Bronchial smooth muscle cell (primary cell): ENCODE results near the gene SLC12A5. TPM values are rescaled to one million over a fixed set of nuclear protein-coding genes. Genes with fewer than 3 reads are reported as not detected.

Experiments used
- total RNA-seq: library from RNA; depleted of rRNA; stranded (reverse); fragments of >200 nt; gene quantifications from 2 replicates; pipeline ENCODE4 v1.2.1, GENCODE V29; 2014

Gene SLC12A5
- total RNA-seq = under 0.01 TPM in 2 replicates

DNA sequence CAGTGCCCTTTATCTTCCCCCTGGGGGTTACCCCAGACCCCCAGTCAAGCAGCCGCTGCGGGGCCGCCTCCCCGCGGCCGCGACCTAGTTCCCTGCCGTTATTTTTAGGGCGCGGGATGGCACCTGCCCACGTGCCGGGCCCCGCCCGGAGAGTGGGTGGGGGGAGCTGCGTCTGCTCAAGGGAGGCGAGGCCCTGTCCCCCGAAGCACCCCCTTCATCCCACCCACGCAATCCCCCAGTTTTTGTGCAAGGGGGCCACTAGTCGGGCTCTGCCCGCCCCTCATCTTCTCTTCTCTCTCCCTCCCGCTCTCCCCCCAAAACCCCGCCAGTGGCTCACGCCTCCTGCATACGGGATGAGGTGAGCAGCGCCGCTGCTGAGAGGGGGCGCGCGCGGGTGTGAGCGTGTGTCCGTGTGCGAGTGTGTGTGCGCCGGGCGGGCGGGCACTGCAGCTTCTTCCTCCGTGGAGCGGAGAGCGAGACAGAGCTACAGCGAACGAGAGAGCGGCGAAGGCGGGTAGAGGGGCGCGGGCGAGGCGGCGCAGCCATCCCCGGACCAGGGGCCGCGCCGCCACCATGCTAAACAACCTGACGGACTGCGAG lies at the start of gene SLC12A5:
SLC12A5 (plus strand) TSS at position 444 of the 600 bp plus-strand sequence; CDS start at position 574, 130 bp downstream.

GRCh38 chr20:46089417-46090388 lies 60.7 kb downstream of the SLC12A5 start, which contains the start of gene NCOA5:
TSS of gene NCOA5 (minus strand) at chr20:46089962. CDS start at chr20:46079424, 10,538 bp downstream.

Other genes with a start within 250 kb of the SLC12A5 start
- 0.17 and 0.95 TPM in 2 replicates for gene WFDC3, start 237.3 kb upstream of the SLC12A5 start, total RNA-seq
- 16.9 and 20.5 TPM in 2 replicates for gene DNTTIP1, start 237.3 kb upstream of the SLC12A5 start, total RNA-seq
- 1.9 and 3.9 TPM in 2 replicates for gene UBE2C, start 216.6 kb upstream of the SLC12A5 start, total RNA-seq
- 1.9 and 6.7 TPM in 2 replicates for gene TNNC2, start 201.9 kb upstream of the SLC12A5 start, total RNA-seq
- gene SNX21, start 195.4 kb upstream of the SLC12A5 start, total RNA-seq = 80.1 and 108 TPM in 2 replicates
- 46.2 and 58.5 TPM in 2 replicates for gene ACOT8, start 171.8 kb upstream of the SLC12A5 start, total RNA-seq
- gene ZSWIM3, start 171.6 kb upstream of the SLC12A5 start, total RNA-seq = 5.0 and 7.0 TPM in 2 replicates
- gene ZSWIM1, start 148.0 kb upstream of the SLC12A5 start, total RNA-seq = 3.0 and 3.7 TPM in 2 replicates
- gene SPATA25, start 141.6 kb upstream of the SLC12A5 start, total RNA-seq = 1.4 and 2.0 TPM in 2 replicates
- gene NEURL2, start 138.0 kb upstream of the SLC12A5 start, total RNA-seq = 4.7 and 6.8 TPM in 2 replicates
- 134 and 234 TPM in 2 replicates for gene CTSA, start 137.9 kb upstream of the SLC12A5 start, total RNA-seq
- 27.0 and 67.7 TPM in 2 replicates for gene PLTP, start 117.1 kb upstream of the SLC12A5 start, total RNA-seq
- gene PCIF1, start 94.5 kb upstream of the SLC12A5 start, total RNA-seq = 6.1 and 6.6 TPM in 2 replicates
- gene ZNF335, start 57.0 kb upstream of the SLC12A5 start, total RNA-seq = 9.1 and 14.1 TPM in 2 replicates
- gene MMP9, start 20.3 kb upstream of the SLC12A5 start, total RNA-seq = not detected in 2 replicates
- 5.4 and 7.2 TPM in 2 replicates for gene NCOA5, start 60.7 kb downstream of the SLC12A5 start, total RNA-seq
- gene CD40, start 89.1 kb downstream of the SLC12A5 start, total RNA-seq = 0.52 and 0.95 TPM in 2 replicates